G401.6 (cell line): Measurements from ENCODE around the gene SRRD.

Experiments
- FAIRE-seq: peaks from 2 replicates; lab custom pipeline; 2012; peaks lifted over from hg19 to GRCh38; lab: Jason Lieb, UNC

SRRD gene

DNA sequence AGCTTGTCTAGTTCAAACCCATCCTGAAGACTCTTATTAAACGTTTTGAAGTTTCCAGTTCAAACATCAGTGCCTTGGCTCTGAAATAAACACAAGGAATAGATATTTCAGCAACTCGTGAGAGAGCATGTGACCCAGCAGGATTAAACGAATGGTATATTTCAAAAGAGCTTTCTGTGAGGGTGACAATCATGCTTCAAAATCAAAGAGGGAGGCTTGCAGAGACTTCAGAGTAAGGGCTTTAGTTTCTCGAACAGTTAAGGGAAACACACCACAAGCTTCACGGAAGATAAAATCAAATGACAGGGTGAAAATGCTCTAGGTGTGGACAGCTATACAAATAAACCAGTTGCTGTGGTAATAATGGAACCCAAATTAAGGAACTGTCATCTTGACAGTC, 1.5 kb upstream of the SRRD start:
- no peak for FAIRE-seq

DNA sequence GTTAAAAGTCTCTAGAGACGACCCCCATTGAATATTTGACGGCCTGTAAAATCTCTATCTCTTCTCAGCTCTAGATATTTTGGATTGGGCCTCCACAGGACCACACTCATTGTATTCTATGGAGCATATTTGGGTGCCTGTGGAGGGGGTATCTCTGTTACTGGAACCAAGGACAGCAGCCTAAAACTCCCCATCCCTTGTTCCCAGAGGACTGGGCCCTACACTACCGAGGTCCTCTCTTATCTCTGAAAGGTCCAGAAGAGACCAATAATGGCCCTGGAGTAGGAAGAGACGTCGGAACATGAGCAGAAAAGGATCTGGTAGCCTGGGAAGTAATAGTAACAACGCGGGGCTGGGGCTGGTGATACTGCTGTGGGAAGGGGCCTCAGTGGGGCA, 636 bp upstream of the SRRD start:
- no peak for FAIRE-seq

DNA sequence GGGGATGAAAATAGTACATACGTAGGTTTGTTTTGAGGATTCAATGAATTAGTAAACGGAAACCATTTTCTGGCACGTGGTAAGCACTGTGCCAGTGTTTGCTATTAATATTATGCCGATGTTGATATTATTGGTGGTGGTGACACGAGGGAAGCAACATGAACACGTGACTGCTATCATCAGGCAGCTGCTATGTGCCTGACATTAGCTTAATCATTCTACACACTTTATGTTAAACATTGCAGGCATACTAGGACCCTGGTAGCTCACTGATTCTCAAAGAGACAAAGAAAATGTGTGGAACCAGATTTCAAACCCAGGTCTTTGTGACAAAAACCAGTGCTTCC, 656 bp downstream of the SRRD start:
- no peak for FAIRE-seq

- FAIRE-seq, result no peak
Observed at GRCh38 chr22:26485013-26485412, 1.3 kb downstream of the SRRD start.

- FAIRE-seq, result no peak
Observed at GRCh38 chr22:26485806-26486390, 2.2 kb downstream of the SRRD start.

- FAIRE-seq, result no peak
Observed at GRCh38 chr22:26486394-26486793, 2.7 kb downstream of the SRRD start.

DNA sequence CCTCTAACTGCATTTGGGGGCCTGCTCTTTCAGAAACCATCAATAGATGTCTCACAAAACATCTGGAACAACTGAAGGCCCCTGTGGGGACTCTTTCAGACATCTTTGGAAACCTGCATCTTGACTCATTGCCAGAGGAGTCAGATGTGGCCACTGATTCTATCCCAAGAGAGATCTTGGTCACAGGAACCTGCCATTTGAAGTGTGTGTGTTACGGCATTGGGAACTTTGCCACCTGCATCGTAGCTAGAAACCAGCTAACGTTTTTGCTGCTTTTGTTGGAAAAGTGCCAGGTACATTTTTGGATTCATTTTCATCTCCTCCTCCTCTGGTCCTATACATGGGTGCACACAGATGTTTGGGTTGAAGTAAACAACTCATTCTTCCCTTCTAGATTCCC, 4.3 kb downstream of the SRRD start:
- FAIRE-seq, result no peak

GRCh38 chr22:26489447-26490036, 5.9 kb downstream of the SRRD start:
- no peak for FAIRE-seq

DNA sequence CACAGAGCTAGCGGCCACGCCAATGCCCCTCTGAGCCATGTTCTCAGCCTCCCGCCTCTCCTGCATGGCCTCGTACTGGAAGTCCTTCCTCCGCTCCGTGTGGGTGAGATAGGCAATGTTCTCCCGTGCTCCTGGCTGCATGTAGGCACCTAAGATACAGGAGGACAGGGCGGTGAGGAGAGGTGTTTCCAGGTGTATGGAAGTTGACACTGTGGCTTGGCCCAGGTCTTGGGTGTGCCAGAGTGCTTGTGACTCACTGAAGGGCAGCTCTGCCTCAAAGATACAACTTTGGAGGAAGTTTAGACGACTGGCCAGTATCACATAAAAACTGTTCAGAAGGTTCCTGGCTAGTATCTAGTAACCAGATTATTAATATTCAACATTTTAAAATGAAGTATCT, 8.5 kb downstream of the SRRD start:
- no peak for FAIRE-seq

- no peak for FAIRE-seq
Observed at GRCh38 chr22:26494506-26494905, 10.8 kb downstream of the SRRD start.

GRCh38 chr22:26496456-26496855, 12.8 kb downstream of the SRRD start:
- FAIRE-seq, result no peak

GRCh38 chr22:26499188-26499703, 15.6 kb downstream of the SRRD start:
- FAIRE-seq, result no peak

- FAIRE-seq, result no peak
Observed at GRCh38 chr22:26501996-26502395, 18.3 kb downstream of the SRRD start.

- no peak for FAIRE-seq
Observed at GRCh38 chr22:26502688-26503561, 19.2 kb downstream of the SRRD start.

GRCh38 chr22:26503758-26504157, 20.1 kb downstream of the SRRD start:
- no peak for FAIRE-seq

DNA sequence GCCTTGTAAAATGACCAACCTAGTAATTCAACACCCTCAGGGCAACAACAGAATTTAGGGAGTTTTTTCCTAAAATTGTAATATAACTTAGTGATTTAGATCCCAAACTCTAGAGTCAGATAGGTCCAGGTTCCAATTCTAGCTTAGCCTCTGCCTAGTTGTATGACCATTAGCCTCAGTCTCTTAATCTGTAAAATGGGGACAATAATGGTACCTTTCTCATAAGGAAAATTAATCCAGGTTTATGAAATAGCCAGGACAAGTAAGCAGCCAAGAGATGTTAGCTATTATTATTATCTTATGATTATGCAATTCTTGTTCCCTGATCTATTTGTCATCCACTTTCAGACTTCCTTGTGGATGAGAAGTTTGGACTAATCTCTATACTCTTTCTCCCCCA, 24.5 kb downstream of the SRRD start:
- no peak for FAIRE-seq

GRCh38 chr22:26512149-26512793, 28.6 kb downstream of the SRRD start, which contains the start of gene TFIP11:
TSS of gene TFIP11 (minus strand) at chr22:26512473. CDS start at chr22:26510272, 2,201 bp downstream.
- FAIRE-seq, result peak; percentile 62

- FAIRE-seq, result no peak
Observed at GRCh38 chr22:26513838-26514237, 30.2 kb downstream of the SRRD start.

DNA sequence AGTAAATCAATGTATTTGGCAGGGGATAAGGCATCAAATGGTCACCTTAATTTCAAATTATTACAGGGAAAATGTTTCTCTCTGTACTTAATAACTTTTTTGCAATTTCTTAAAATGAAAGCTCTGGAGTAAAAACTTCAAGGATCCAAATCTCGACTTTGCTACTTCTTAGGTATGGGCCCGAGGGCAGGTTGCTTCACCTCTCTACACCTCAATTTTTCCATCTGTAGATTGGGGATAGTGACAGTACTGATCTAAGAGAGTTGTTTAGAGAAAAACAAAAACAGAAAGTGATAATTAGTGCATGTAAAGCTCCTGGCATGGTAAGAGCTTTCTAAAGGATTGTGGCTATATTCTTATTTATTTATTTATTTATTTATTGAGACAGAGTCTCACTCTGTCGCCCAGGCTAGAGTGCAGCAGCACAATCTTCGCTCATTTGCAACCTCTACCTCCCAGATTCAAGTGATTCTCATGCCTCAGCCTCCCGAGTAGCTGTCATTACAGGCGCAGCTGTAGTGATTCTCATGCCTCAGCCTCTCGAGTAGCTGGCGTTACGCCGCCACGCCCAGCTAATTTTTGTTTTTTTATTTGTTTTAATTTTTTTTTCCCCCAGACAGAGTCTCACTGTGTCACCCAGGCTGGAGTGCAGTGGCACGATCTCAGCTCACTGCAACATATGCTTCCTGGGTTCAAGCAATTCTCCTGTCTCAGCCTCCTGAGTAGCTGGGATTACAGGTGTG, 30.9 kb downstream of the SRRD start:
- no peak for FAIRE-seq

DNA sequence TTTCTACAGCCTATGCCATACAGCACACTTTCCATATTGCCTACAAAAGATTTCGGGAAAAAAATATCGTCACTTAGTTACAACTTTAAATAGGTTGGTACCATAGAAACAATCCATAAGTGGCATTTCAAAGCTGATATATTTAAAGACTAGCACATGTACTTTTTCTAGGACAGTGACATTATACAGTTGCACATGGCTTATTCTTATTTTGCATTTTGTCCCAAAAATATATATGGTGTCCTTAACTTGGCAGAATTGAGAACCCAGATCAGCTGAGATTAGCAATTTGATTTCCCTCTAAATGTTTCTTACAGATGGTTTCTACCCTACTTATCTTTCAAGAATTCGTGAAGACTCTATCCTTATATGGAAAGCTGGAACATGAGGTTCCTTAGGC, 32.3 kb downstream of the SRRD start:
- FAIRE-seq, result no peak

- FAIRE-seq, result no peak
Observed at GRCh38 chr22:26516503-26516902, 32.8 kb downstream of the SRRD start.

DNA sequence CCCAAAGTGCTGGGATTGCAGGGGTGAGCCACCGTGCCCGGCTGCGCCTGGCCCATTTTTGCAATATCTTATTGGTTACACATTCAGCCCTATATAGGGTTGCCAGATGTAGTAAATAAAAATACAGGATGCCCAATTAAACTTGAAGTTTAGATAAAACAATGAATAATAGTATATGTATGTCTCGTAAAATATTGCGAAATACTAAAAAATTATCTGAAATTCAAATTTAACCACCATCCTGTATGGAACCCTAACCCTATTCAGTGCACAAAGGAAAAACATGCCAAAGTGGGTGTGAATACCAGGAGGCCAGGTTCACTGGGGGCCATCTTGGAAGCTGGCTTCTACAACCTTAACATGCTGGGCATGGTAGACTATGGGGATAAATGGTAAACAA, 33.8 kb downstream of the SRRD start:
- FAIRE-seq, result no peak
